HEK293 (cell line): ENCODE measurements around the gene ITSN2.
"Not testable (repeated sequence)": the region's sequence is repeated elsewhere in the genome, so short reads cannot be mapped to it uniquely, and the experiment has no call there.

ENCODE experiments used
- PRDM10 ChIP-seq: fragments of 450-650 bp; formaldehyde crosslinking; IDR thresholded peaks from 2 replicates; pipeline ENCODE4 v1.5.1; 2016; ENCODE audit warnings: missing biosample characterization, missing genetic modification characterization
- ZBTB8A ChIP-seq: fragments of 450-650 bp; formaldehyde crosslinking; IDR thresholded peaks from 2 replicates; pipeline ENCODE4 v1.5.1; 2016; ENCODE audit warnings: missing biosample characterization, missing genetic modification characterization

DNA sequence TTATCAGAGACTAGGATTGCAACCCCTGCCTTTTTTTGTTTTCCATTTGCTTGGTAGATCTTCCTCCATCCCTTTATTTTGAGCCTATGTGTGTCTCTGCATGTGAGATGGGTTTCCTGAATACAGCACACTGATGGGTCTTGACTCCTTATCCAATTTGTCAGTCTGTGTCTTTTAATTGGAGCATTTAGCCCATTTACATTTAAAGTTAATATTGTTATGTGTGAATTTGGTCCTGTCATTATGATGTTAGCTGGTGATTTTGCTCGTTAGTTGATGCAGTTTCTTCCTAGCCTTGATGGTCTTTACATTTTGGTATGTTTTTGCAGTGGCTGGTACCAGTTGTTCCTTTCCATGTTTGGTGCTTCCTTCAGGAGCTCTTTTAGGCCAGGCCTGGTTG, 163.1 kb downstream of the ITSN2 start:
- not testable (repeated sequence) for TF ChIP-seq PRDM10, ZBTB8A (tag by site-specific recombination)
